ENCODE measurements around the gene RNF151. TPM values are rescaled to one million over a fixed set of nuclear protein-coding genes. Genes with fewer than 3 reads are reported as not detected.
"Not testable (repeated sequence)": the region's sequence is repeated elsewhere in the genome, so short reads cannot be mapped to it uniquely, and the experiment has no call there.

RNF151 gene
- total RNA-seq, 1 donor from 2014 or later, result 0.70 TPM

DNA sequence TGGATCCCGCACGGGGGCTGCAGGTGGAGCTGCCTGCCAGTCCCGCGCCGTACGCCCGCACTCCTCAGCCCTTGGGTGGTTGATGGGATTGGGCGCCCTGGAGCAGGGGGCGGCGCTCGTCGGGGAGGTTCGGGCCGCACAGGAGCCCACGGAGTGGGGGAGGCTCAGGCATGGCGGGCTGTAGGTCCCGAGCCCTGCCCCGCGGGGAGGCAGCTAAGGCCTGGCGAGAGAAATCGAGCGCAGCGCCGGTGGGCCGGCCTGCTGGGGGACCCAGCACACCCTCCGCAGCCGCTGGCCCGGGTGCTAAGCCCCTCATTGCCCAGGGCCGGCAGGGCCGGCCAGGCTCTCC is 8.5 kb upstream of the RNF151 start:
- H3K27me3 Mint-ChIP-seq (ENCODE audit: insufficient read depth); H3K9me3 Mint-ChIP-seq; H3K4me3 Mint-ChIP-seq; DNase-seq (ENCODE audit: low spot score); intact Hi-C loops (cut with micrococcal nuclease); H3K27ac Mint-ChIP-seq: not testable (repeated sequence)
- H3K36me3 Mint-ChIP-seq (ENCODE audit: low read depth), result peaks cover 26% of the 10 kb centered on the region
- peaks cover 27% of the 10 kb centered on the region for H3K4me1 Mint-ChIP-seq (ENCODE audit: low read depth)

DNA sequence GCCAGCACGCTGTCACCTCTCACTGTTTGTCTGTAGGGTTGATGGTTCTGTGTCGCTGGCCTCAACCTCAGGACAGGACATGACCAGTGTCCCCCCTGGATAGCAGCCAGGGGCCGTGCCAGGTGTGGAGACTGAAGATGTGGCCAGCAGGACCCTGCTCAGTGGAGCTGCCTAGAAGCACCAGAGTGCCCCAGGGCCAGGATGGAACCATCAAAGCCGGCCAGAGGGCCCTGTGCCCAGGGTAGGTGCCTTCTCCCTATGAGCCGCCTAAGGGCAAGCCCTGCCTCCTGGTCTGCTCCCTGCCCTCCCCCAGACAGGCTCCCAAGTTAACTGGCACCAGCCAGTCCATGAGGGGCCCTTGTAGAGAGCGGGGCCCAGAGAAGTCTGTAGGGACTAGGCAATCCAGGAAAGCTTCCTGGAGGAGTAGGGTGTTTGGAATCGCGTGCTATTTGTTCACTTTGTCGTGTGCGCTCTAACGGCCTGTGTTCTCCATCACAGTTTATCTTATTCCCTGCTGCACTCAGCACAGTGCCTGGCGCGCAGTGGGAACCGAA is 7.9 kb upstream of the RNF151 start:
- H3K9me3 Mint-ChIP-seq, result no peaks in the 10 kb centered on the region
- intact Hi-C loops (cut with micrococcal nuclease), result loop anchor here (1.0 kb wide), 5 partner anchors 13 to 34 kb away; partner anchors contain the start of genes GFER and MSRB1
- H3K4me1 Mint-ChIP-seq (ENCODE audit: low read depth), result peaks cover 32% of the 10 kb centered on the region
- H3K27ac Mint-ChIP-seq, result no peak overlapping the region
- DNase-seq (ENCODE audit: low spot score), result no peak
- H3K27me3 Mint-ChIP-seq (ENCODE audit: insufficient read depth), result no peaks in the 10 kb centered on the region
- H3K36me3 Mint-ChIP-seq (ENCODE audit: low read depth), result peaks cover 31% of the 10 kb centered on the region
- H3K4me3 Mint-ChIP-seq, result peak overlapping the region; percentile 97

DNA sequence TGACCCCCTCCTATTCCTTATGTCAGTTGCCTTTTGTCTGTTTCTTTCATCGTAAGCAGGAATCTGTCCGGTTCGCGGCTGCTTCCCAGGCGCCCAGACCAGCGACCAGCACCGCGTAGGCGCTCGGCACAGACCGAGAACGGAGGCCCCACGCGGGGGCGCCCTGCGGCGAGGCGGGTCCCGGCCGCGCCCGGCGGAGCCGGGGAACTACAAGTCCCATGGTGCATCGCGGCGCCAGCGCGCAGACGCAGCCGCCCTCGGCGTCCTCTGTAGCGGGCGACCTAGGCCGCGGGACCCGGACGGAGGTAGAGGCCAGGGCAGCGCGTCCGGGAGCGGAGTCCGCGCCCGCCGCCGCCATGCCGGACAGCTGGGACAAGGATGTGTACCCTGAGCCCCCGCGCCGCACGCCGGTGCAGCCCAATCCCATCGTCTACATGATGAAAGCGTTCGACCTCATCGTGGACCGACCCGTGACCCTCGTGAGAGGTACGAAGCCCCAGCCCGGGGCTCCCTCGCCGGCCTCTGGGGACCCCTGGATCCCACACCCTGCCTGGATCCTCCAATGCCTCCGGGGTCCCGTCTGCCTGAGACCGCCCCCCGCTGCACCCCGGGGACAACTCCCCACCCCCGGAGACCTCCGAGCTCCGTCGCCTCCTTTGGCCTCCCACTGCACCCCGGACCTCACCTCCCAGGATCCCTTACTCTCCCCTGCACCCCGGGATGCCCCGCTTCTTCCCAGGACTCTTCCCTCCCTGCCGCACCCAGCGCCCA is 7.2 kb upstream of the RNF151 start, which contains the start of gene NDUFB10:
TSS of gene NDUFB10 (plus strand) at position 270 of the 771 bp plus-strand sequence. CDS start at position 357, 87 bp downstream.
- intact Hi-C loops (cut with micrococcal nuclease), result loop anchor here (1.0 kb wide), 5 partner anchors 12 to 33 kb away; partner anchors contain the start of genes GFER and MSRB1
- Mint-ChIP-seq H3K4me1 (ENCODE audit: low read depth) (peaks cover 34% of the 10 kb centered on the region), H3K27me3 (ENCODE audit: insufficient read depth) (no peaks in the 10 kb centered on the region)

DNA sequence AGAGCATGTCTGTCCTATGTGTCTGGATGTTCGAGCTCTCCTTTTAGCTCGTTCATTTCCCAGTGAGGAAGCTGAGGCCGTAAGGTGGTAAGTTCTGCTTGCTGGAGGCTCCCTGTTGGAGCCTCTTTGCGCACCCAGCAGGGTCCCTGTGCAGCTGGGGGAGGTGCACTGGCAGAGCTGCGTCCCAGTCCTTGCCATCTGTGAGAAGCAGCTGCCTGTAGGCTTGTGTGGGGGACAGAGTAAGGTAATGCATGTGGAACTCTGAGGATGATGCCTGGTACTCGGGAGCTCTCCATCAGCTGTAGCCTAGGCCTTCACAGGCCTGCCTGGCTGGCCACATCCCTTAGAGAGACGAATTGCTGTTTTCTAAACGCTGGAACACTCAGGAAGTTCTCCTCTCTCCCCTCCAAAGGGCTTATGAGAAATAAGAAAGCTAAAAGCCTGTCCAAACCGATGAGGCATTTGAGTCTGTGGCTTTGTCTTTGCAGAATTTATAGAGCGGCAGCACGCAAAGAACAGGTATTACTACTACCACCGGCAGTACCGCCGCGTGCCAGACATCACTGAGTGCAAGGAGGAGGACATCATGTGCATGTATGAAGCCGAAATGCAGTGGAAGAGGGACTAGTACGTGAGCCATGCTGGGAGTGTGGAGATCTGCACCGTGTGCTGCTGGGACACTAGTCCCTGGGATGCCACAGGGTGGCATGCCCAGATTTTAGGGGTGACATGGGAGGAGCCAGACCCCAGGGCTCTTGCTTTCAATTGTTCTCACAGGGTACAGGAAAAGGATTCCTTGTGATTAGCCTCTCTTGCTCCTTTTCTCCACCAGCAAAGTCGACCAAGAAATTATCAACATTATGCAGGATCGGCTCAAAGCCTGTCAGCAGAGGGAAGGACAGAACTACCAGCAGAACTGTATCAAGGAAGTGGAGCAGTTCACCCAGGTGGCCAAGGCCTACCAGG is 5.7 kb upstream of the RNF151 start:
- no peaks in the 10 kb centered on the region for H3K27me3 Mint-ChIP-seq (ENCODE audit: insufficient read depth)
- peaks cover 34% of the 10 kb centered on the region for H3K4me1 Mint-ChIP-seq (ENCODE audit: low read depth)
- peak overlapping the region; percentile 97 for H3K4me3 Mint-ChIP-seq
- no peak for DNase-seq (ENCODE audit: low spot score)
- peaks cover 44% of the 10 kb centered on the region for H3K36me3 Mint-ChIP-seq (ENCODE audit: low read depth)
- peak overlapping the region; percentile 90 for H3K27ac Mint-ChIP-seq
- intact Hi-C loops (cut with micrococcal nuclease), result no loop called here
- H3K9me3 Mint-ChIP-seq, result no peaks in the 10 kb centered on the region

More for the DNA sequence above, 7.2 kb upstream of the RNF151 start, which contains the start of gene NDUFB10:
- Mint-ChIP-seq H3K4me3 (peak within 1 kb of the TSS; percentile 97), H3K9me3 (no peaks in the 10 kb centered on the region), H3K36me3 (ENCODE audit: low read depth) (peaks cover 36% of the 10 kb centered on the region), H3K27ac (peak within 1 kb of the TSS; percentile 90)
- DNase-seq (ENCODE audit: low spot score), result peak; percentile 93

DNA sequence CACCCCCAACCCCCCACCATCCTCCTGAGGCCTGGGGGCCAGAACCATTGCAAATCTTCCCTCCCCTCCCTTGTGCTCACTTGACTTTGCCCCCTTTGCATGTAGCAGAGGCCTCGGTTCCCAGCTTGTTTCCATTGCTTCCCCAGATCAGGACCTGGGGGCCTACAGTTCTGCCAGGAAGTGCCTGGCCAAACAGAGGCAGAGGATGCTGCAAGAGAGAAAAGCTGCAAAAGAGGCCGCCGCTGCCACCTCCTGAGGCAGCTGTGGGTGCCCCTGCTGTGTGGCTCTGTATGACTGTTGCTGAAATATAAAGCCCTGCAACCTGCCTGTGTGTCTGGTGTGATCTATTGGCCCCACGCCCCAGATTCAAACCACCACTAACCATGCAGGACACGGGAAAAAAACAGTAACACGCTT is 5.0 kb upstream of the RNF151 start:
- Mint-ChIP-seq H3K4me1 (ENCODE audit: low read depth) (peaks cover 34% of the 10 kb centered on the region), H3K4me3 (peak overlapping the region; percentile 100), H3K9me3 (no peaks in the 10 kb centered on the region), H3K36me3 (ENCODE audit: low read depth) (peaks cover 44% of the 10 kb centered on the region), H3K27me3 (ENCODE audit: insufficient read depth) (no peaks in the 10 kb centered on the region), H3K27ac (peak overlapping the region; percentile 58)
- no peak for DNase-seq (ENCODE audit: low spot score)
- intact Hi-C loops (cut with micrococcal nuclease), result no loop called here

DNA sequence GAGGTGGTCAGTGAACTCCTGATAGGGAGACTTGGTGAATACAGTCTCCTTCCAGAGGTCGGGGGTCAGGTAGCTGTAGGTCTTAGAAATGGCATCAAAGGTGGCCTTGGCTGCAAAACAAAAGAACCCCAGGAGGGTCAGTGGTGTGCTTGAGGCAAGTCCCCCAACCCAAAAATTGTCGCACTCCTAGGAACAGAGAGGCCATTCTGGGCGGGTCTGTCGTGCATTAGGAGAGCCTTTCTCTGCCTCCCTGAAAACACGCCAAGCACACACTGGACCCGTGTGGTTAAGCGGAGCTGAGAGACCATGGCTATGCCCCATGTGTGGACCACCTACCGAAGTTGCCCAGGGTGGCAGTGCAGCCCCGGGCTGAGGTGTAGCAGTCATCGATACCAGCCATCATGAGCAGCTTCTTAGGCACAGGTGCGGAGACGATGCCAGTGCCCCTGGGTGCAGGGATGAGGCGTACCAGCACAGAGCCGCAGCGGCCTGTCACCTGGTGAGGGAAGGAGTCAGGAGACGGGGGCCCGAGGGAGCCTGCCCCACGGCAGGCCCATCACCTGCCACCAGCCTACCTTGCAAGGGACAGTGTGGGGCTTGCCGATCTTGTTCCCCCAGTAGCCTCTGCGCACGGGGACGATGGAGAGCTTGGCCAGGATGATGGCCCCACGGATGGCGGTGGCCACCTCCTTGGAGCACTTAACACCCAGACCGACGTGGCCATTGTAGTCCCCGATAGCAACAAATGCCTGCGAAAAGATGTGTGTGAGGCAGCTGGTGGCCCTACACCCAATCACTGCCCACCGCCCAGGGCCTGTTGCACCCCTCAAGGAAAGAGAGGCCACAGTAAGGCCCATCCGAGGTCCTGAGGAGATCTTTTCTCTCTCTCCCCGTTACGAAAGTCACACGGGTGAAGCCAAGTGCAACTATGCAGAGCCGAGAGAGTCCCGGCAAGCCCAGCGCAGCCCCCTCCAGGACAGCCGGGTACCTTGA is 4.2 kb upstream of the RNF151 start:
- peak overlapping the region; percentile 97 for H3K27ac Mint-ChIP-seq
- peaks cover 34% of the 10 kb centered on the region for H3K4me1 Mint-ChIP-seq (ENCODE audit: low read depth)
- peak overlapping the region; percentile 100 for H3K4me3 Mint-ChIP-seq
- DNase-seq (ENCODE audit: low spot score); intact Hi-C loops (cut with micrococcal nuclease); H3K9me3 Mint-ChIP-seq; H3K27me3 Mint-ChIP-seq (ENCODE audit: insufficient read depth): not testable (repeated sequence)
- peaks cover 44% of the 10 kb centered on the region for H3K36me3 Mint-ChIP-seq (ENCODE audit: low read depth)

DNA sequence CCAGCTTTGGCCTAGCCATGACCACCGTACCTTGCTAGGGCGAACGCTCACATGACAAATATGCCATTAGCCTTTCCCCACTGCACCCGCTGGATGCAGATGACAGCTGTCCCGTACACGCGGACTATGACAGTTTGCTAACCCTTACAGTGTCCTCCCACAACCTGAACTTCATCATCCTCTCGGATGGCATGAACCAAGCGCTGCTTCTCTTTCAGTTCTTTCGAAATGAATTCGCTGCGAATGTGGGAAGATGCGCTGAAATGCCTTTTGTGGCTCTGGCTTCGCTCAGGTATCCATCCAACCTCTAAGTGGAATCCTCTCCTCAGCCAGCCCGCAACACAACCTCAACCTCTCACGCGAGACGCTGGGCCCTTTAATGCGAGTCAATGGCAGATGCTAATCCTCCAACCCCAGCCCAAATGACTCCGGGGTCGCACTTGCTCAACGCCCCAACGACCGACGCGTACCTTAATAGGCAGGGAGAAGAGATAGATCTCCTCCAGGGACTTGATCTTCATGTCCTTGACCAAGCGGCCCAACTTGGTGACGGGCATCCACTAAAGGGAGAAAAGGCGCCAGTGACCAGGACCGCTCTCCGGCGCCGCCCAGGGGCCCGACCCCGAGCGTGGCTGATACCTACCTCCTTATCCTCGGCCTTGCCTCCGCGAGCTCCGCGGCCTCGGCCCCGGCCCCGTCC is 2.7 kb upstream of the RNF151 start:
- DNase-seq (ENCODE audit: low spot score), result no peak
- Mint-ChIP-seq H3K4me3 (peak overlapping the region; percentile 100), H3K9me3 (no peaks in the 10 kb centered on the region), H3K36me3 (ENCODE audit: low read depth) (peaks cover 44% of the 10 kb centered on the region), H3K4me1 (ENCODE audit: low read depth) (peaks cover 34% of the 10 kb centered on the region), H3K27ac (peak overlapping the region; percentile 97), H3K27me3 (ENCODE audit: insufficient read depth) (no peaks in the 10 kb centered on the region)
- intact Hi-C loops (cut with micrococcal nuclease), result loop anchor here (1.0 to 2.0 kb wide), 6 partner anchors 8 to 191 kb away; partner anchors contain the start of genes FAHD1, HAGH, MSRB1 and NUBP2

DNA sequence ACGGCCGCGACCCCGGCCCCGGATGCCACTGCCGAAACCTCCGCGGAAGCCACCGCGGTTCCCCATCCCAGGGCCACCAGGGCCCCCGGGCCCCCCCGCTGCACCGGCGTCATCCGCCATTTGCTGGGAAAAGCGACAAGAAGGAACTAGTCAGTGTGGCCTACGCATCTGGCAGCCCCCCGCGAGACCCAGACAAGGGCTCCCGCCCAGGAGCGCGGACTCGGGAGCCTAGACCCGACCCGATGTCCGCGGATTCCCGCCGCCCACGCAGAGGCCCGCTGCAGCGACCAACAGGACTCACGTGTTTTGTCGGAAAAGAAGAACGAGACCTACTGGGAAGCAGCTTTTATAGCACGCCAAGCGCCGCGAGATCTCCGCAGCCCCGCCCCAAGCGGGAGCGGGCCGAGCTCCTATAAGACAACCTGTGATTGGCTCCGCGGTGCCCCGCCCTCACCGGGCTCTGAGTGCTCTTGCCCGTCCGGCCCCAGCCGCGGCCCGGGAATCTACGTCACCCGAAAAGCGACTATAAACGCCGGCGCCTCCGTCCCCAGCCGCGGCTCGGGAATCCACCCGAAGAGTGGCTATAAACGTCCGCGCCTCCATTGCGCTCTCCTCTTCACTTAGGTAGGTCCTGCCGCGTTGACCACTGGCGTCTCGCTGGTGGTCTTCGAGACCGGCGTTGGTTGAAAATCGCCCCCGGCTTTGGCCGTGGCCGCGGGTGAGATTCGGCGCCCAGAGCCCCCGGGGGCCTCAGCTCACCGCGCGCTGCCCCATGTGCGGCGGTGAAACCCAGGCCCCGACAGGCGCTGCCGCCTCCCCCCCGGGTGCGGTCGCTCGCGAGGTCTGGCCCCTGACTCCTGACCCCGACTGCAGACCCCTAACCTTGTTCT is 1.9 kb upstream of the RNF151 start, which contains the start of gene RPS2:
TSS of gene RPS2 (minus strand) at position 321 of the 890 bp plus-strand sequence. CDS start at position 120, 201 bp downstream.
- no peaks in the 10 kb centered on the region for H3K9me3 Mint-ChIP-seq
- H3K4me3 Mint-ChIP-seq, result peak within 1 kb of the TSS; percentile 100
- peak; percentile 99 for DNase-seq (ENCODE audit: low spot score)
- H3K27me3 Mint-ChIP-seq (ENCODE audit: insufficient read depth), result no peaks in the 10 kb centered on the region
- H3K27ac Mint-ChIP-seq, result peak within 1 kb of the TSS; percentile 97
- peaks cover 44% of the 10 kb centered on the region for H3K36me3 Mint-ChIP-seq (ENCODE audit: low read depth)
- peaks cover 34% of the 10 kb centered on the region for H3K4me1 Mint-ChIP-seq (ENCODE audit: low read depth)
- intact Hi-C loops (cut with micrococcal nuclease), result loop anchor here (1.0 to 2.0 kb wide), 6 partner anchors 8 to 191 kb away; partner anchors contain the start of genes FAHD1, HAGH, MSRB1 and NUBP2

DNA sequence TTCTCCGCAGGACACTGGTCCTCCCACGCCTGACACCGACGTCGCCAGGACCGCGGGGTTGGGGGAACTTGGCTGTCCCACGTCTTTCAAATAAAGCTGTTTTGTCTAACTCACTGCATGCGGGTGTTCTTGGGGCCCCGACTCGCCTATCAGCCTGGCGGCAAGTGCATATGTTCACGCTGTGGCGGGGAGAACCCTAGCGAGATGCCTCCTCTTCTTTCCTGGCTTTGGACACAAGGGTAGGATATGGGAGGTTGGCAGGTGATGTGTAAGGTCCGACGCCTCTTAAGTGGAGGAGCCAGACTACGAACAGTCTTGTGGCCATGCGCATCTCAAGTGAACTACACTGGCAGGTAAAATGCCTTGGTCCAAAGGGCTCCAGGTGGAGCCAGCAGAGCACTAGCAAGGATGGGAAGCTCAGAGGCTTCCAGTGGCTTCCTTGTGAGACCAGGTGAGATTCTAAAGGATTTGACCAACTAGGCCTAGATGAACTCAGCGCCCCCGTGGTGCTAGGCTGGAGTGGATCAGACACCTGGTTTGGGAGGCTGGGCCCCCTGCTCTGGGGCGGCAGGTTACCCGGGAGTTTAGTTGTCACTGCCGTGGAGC is 1.2 kb upstream of the RNF151 start:
- intact Hi-C loops (cut with micrococcal nuclease), result loop anchor here (2.0 kb wide), 2 partner anchors 139 to 183 kb away; partner anchors contain the start of genes FAHD1, HAGH, NUBP2 and SPSB3
- H3K4me3 Mint-ChIP-seq, result peak overlapping the region; percentile 100
- peak overlapping the region; percentile 94 for H3K27ac Mint-ChIP-seq
- peaks cover 41% of the 10 kb centered on the region for H3K36me3 Mint-ChIP-seq (ENCODE audit: low read depth)
- H3K9me3 Mint-ChIP-seq, result no peaks in the 10 kb centered on the region
- DNase-seq (ENCODE audit: low spot score), result no peak
- no peaks in the 10 kb centered on the region for H3K27me3 Mint-ChIP-seq (ENCODE audit: insufficient read depth)
- H3K4me1 Mint-ChIP-seq (ENCODE audit: low read depth), result peaks cover 29% of the 10 kb centered on the region

Measured in activated T-helper 1 cell treated with anti-CD3 and anti-CD28 coated beads, Interleukin-12 subunit alpha, Interleukin-12 subunit beta, Interleukin-2, Interleukin-4 antibody, amounts not matched to agents 30 ng/mL and 10 ng/mL and 1 ng/mL, durations not matched to agents 14 hours and 24 hours and 36 hours (primary cell).